Activated CD4-positive, alpha-beta memory T cell treated with anti-CD3 and anti-CD28 coated beads, Interleukin-2, amount 10 ng/mL, durations not matched to agents 7 days and 5 days (primary cell): ENCODE measurements around the gene MXD1. TPM values are rescaled to one million over a fixed set of nuclear protein-coding genes. Genes with fewer than 3 reads are reported as not detected.
"Not testable (repeated sequence)": the region's sequence is repeated elsewhere in the genome, so short reads cannot be mapped to it uniquely, and the experiment has no call there.

Source experiments
- CTCF ChIA-PET: fragments of 350-600 bp; sonication (Branson Sonifier 250); formaldehyde crosslinking; loops from one replicate; lab custom pipeline; 2021; ENCODE audit warnings: antibody characterized with exemption, inconsistent platforms; lab: Charles Lee
- POLR2A ChIA-PET: fragments of 350-600 bp; sonication (Branson Sonifier 250); formaldehyde crosslinking; loops from one replicate; lab custom pipeline; 2021; ENCODE audit warnings: antibody characterized with exemption; lab: Charles Lee
- DNase-seq: peaks from one replicate; pipeline ENCODE4 v3.0.0-alpha.2; 2020
- H3K27ac Mint-ChIP-seq: one replicate; pipeline ENCODE4 v1.8.0; 2021; ENCODE audit warnings: mild to moderate bottlenecking, mixed read lengths
- H3K27me3 Mint-ChIP-seq: one replicate; pipeline ENCODE4 v1.8.0; 2021; ENCODE audit warnings: mixed read lengths
- H3K36me3 Mint-ChIP-seq: one replicate; pipeline ENCODE4 v1.8.0; 2021; ENCODE audit warnings: low read depth, mixed read lengths
- H3K4me1 Mint-ChIP-seq: one replicate; pipeline ENCODE4 v1.8.0; 2021; ENCODE audit warnings: mixed read lengths
- H3K4me3 Mint-ChIP-seq: one replicate; pipeline ENCODE4 v1.8.0; 2021; ENCODE audit warnings: mild to moderate bottlenecking, mixed read lengths
- H3K9me3 Mint-ChIP-seq: one replicate; pipeline ENCODE4 v1.8.0; 2021; ENCODE audit warnings: mixed read lengths
- total RNA-seq, 2 experiments: library from RNA; stranded (reverse); gene quantifications; one replicate each; pipeline ENCODE4 v1.2.3, GENCODE V29; 2021

Gene MXD1
- 10 to 100 TPM; 40.8 to 47.5 TPM for total RNA-seq

DNA sequence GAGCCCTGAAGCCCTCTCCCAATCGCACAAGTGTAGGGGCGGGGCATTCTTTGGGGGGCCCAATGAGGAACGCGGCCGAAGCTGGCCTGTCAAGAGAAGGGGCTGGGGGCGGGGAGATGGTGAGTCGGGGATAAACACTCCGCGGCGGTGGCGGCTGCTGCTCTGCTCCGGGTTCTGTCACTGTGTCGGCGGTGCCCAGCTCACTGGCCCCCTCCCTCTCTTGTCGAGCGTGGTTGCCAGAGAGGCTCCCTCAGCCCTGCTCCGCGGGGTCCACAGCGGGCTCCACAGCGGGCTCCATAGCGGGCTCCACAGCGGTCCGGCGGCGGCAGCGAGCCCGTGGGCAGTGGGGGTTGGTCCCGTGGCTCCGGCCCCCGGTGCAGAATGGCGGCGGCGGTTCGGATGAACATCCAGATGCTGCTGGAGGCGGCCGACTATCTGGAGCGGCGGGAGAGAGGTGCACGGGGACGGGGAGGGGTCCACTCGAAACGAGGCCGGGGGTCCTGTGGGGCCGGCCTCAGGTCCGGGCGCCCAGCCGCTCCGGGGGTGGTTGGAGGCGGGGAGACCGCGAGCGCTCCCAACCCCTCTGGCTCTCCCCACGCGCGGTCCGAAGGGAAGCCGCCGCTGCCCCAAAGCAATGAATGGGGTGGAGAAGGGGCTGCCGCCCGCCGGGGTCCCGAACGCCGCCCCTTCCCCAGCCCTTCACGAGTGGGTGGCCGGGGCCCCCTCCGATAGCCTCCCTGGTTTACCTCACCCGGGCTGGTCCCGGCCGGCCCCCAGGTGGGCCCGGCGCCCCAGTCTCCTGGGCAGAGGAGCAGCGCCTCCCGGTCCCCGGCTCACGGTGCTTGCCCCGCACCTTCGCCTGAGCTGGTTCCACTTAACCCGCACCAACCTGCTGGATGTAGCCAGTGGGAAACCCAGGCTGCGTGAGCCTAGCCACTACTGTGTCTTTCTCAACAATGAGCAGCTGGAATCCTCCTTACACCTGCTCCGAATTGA is at the start of gene MXD1:
Gene MXD1 (plus strand): TSS at position 160 of the 996 bp plus-strand sequence. CDS start 222 bp downstream, at position 382.
- Mint-ChIP-seq H3K36me3 (peaks cover 34% of the 10 kb centered on the region), H3K27ac (peak within 1 kb of the TSS; percentile 81), H3K9me3 (no peaks in the 10 kb centered on the region), H3K27me3 (no peaks in the 10 kb centered on the region), H3K4me3 (peak within 1 kb of the TSS; percentile 82), H3K4me1 (peaks cover 45% of the 10 kb centered on the region)
- ChIA-PET CTCF (interaction anchor here (0.7 to 8.5 kb wide), 27 partner anchors 8 to 388 kb away, joined by 3 to 251 read pairs (median 8); partner anchors contain the start of genes C2orf42, FAM136A, PCBP1 and PCYOX1), POLR2A (interaction anchor here (0.7 to 9.4 kb wide), 50 partner anchors 8 to 487 kb away, joined by 3 to 287 read pairs (median 6); partner anchors contain the start of genes C2orf42, FAM136A, PCBP1 and PCYOX1)
- peak; percentile 34 for DNase-seq

DNA sequence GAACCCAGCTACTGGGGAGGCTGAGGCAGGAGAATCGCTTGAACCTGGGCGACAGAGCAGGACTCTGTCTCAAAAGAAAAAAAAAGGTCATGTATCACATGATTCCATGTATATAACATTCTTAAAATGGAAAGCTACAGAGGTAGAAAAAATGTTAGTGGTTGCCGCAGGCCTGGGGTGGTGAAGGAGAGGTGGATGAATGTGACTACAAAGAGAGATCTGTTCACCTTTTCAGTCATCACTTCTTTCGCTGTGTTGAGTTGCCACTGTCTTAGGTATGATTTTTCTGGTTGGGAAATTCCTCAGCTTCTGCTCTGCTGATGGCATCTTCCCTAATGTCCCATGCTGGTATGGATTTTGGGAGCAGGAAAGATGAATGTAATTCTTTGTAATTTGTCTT is 26.5 kb upstream of the MXD1 start:
- no peaks in the 10 kb centered on the region for H3K36me3 Mint-ChIP-seq
- H3K27me3 Mint-ChIP-seq = no peaks in the 10 kb centered on the region
- ChIA-PET CTCF (no interaction called here), POLR2A (interaction anchor here (0.9 kb wide), 1 partner anchor 181 kb away, joined by 3 read pairs; no protein-coding TSS in a partner anchor)
- H3K27ac Mint-ChIP-seq = no peak overlapping the region
- H3K4me3 Mint-ChIP-seq = no peak overlapping the region
- no peak for DNase-seq
- H3K9me3 Mint-ChIP-seq = peaks cover 2% of the 10 kb centered on the region
- H3K4me1 Mint-ChIP-seq = peaks cover 6% of the 10 kb centered on the region

DNA sequence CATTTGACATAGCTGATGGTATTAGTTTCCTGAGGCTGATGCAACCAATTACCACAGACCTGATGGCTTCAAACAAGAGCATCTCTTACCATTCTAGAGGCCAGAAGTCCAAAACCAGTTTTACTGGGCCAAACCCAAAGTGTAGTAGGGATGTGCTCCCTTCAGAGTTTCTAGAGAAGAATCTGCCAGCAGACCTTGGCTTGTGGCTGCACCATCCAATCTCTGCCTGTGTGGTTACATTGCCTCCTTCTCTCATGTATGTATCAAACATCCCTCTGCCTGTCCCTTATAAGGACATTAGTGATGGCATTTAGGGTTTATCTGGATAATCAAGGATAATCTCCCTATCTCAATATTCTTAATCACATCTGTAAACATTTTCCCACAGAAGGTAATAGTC is 25.6 kb upstream of the MXD1 start:
- no peak for DNase-seq
- no peaks in the 10 kb centered on the region for H3K27me3 Mint-ChIP-seq
- H3K27ac Mint-ChIP-seq = no peak overlapping the region
- peaks cover 2% of the 10 kb centered on the region for H3K36me3 Mint-ChIP-seq
- ChIA-PET POLR2A (interaction anchor here (0.9 kb wide), 1 partner anchor 180 kb away, joined by 3 read pairs; no protein-coding TSS in a partner anchor), CTCF (no interaction called here)
- peaks cover 2% of the 10 kb centered on the region for H3K9me3 Mint-ChIP-seq
- H3K4me3 Mint-ChIP-seq = no peak overlapping the region
- peaks cover 14% of the 10 kb centered on the region for H3K4me1 Mint-ChIP-seq

- POLR2A ChIA-PET = interaction anchor here (0.8 kb wide), 1 partner anchor 27 kb away, joined by 3 read pairs; no protein-coding TSS in a partner anchor
- Mint-ChIP-seq H3K36me3 (peaks cover 9% of the 10 kb centered on the region), H3K27me3 (no peaks in the 10 kb centered on the region), H3K4me3 (no peak overlapping the region), H3K9me3 (peaks cover 2% of the 10 kb centered on the region), H3K27ac (no peak overlapping the region), H3K4me1 (peaks cover 27% of the 10 kb centered on the region)
- CTCF ChIA-PET = interaction anchor here (0.7 kb wide), 1 partner anchor 231 kb away, joined by 3 read pairs; no protein-coding TSS in a partner anchor
- DNase-seq = no peak
Observed at GRCh38 chr2:69890881-69891280, 24.0 kb upstream of the MXD1 start.

DNA sequence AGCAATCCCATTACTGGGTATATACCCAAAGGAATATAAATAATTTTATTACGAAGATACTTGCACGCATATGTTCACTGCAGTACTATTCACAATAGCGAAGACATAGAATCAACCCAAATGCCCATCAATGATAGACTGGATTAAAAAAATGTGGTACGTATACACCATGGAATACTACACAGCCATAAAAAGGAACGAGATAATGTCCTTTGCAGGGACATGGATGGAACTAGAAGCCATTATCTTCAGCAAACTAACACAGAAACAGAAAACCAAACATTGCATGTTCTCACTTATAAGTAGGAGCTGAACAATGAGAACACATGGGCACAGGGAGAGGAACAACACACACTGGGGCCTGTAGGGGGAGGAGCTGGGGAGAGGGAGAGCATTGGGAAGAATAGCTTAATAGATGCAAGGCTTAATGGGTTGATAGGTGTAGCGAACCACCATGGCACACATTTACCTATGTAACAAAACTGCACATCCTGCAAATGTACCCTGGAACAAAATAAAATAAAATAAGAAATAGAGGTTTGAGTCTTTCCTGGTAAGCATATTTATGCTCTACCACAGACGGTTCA is 22.0 kb upstream of the MXD1 start:
- H3K27me3 Mint-ChIP-seq = not testable (repeated sequence)

GRCh38 chr2:69893684-69894551 is 21.0 kb upstream of the MXD1 start, which contains the start of gene SNRNP27:
TSS of gene SNRNP27 (plus strand) at chr2:69893956. CDS start at chr2:69893985, 29 bp downstream.
- no peaks in the 10 kb centered on the region for H3K27me3 Mint-ChIP-seq
- H3K4me3 Mint-ChIP-seq = peak within 1 kb of the TSS; percentile 96
- DNase-seq = peak; percentile 84
- H3K4me1 Mint-ChIP-seq = peaks cover 44% of the 10 kb centered on the region
- POLR2A ChIA-PET = interaction anchor here (0.6 to 5.5 kb wide), 20 partner anchors 8 to 399 kb away, joined by 3 to 39 read pairs (median 4); partner anchors contain the start of genes AAK1, ANXA4, C2orf42 and GMCL1
- peak within 1 kb of the TSS; percentile 94 for H3K27ac Mint-ChIP-seq
- CTCF ChIA-PET = interaction anchor here (0.7 to 3.0 kb wide), 9 partner anchors 13 to 457 kb away, joined by 3 to 16 read pairs (median 3); partner anchors contain the start of gene NFU1
- peaks cover 2% of the 10 kb centered on the region for H3K9me3 Mint-ChIP-seq
- H3K36me3 Mint-ChIP-seq = peaks cover 36% of the 10 kb centered on the region

More for the DNA sequence above, 22.0 kb upstream of the MXD1 start:
- CTCF ChIA-PET = interaction anchor here (0.7 to 3.0 kb wide), 6 partner anchors 12 to 232 kb away, joined by 3 to 16 read pairs (median 4); no protein-coding TSS in a partner anchor
- Mint-ChIP-seq H3K4me3 (peak overlapping the region; percentile 96), H3K27ac (peak overlapping the region; percentile 94), H3K4me1 (peaks cover 39% of the 10 kb centered on the region), H3K36me3 (peaks cover 27% of the 10 kb centered on the region)
- not testable (repeated sequence) for H3K9me3 Mint-ChIP-seq, DNase-seq
- POLR2A ChIA-PET = interaction anchor here (0.6 to 5.5 kb wide), 13 partner anchors 9 to 400 kb away, joined by 3 to 39 read pairs (median 5); partner anchors contain the start of genes ANXA4, C2orf42, GMCL1 and MXD1

DNA sequence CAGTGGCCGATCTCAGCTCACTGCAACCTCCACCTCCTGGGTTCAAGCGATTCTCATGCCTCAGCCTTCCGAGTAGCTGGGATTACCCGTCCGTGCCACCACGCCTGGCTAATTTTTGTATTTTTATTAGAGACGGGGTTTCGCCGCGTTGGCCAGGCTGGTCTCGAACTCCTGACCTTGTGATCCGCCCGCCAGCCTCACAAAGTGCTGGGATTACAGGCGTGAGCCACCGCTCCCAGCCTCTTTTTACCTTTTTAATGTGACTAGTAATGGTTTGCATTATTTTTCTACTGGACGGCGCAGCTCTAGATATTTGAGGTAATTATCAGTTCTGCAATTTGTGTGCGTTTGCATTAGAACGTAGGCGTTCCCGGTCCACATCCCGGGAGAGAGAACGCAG is 20.2 kb upstream of the MXD1 start:
- not testable (repeated sequence) for DNase-seq, H3K27me3 Mint-ChIP-seq, H3K9me3 Mint-ChIP-seq
- POLR2A ChIA-PET = interaction anchor here (0.6 to 5.5 kb wide), 8 partner anchors 16 to 363 kb away, joined by 3 to 39 read pairs (median 5); partner anchors contain the start of genes C2orf42, MXD1 and PCYOX1
- peak overlapping the region; percentile 96 for H3K4me3 Mint-ChIP-seq
- CTCF ChIA-PET = interaction anchor here (0.6 to 3.0 kb wide), 4 partner anchors 19 to 458 kb away, joined by 3 to 16 read pairs (median 4); partner anchors contain the start of gene NFU1
- peaks cover 42% of the 10 kb centered on the region for H3K36me3 Mint-ChIP-seq
- H3K27ac Mint-ChIP-seq = peak overlapping the region; percentile 33
- peaks cover 46% of the 10 kb centered on the region for H3K4me1 Mint-ChIP-seq

- peaks cover 56% of the 10 kb centered on the region for H3K4me1 Mint-ChIP-seq
- POLR2A ChIA-PET = interaction anchor here (0.9 to 3.7 kb wide), 5 partner anchors 9 to 289 kb away, joined by 3 to 19 read pairs (median 6); partner anchors contain the start of genes C2orf42, MXD1, PCBP1 and SNRNP27
- no peaks in the 10 kb centered on the region for H3K27me3 Mint-ChIP-seq
- DNase-seq = peak; percentile 27
- H3K9me3 Mint-ChIP-seq = no peaks in the 10 kb centered on the region
- H3K36me3 Mint-ChIP-seq = peaks cover 75% of the 10 kb centered on the region
- peak overlapping the region; percentile 91 for H3K27ac Mint-ChIP-seq
- CTCF ChIA-PET = interaction anchor here (0.7 to 3.1 kb wide), 6 partner anchors 9 to 241 kb away, joined by 3 to 15 read pairs (median 6); partner anchors contain the start of gene MXD1
- peak overlapping the region; percentile 79 for H3K4me3 Mint-ChIP-seq
Observed at GRCh38 chr2:69902213-69902922, 12.5 kb upstream of the MXD1 start.

GRCh38 chr2:69907216-69907615 is 7.7 kb upstream of the MXD1 start:
- no peaks in the 10 kb centered on the region for H3K9me3 Mint-ChIP-seq
- peaks cover 55% of the 10 kb centered on the region for H3K36me3 Mint-ChIP-seq
- no peak for DNase-seq
- H3K4me3 Mint-ChIP-seq = no peak overlapping the region
- ChIA-PET POLR2A (interaction anchor here (0.9 to 1.6 kb wide), 6 partner anchors 14 to 237 kb away, joined by 3 to 8 read pairs (median 3); no protein-coding TSS in a partner anchor), CTCF (no interaction called here)
- H3K4me1 Mint-ChIP-seq = peaks cover 28% of the 10 kb centered on the region
- no peak overlapping the region for H3K27ac Mint-ChIP-seq
- H3K27me3 Mint-ChIP-seq = no peaks in the 10 kb centered on the region

- Mint-ChIP-seq H3K27me3 (no peaks in the 10 kb centered on the region), H3K9me3 (no peaks in the 10 kb centered on the region), H3K4me3 (no peak overlapping the region), H3K27ac (no peak overlapping the region), H3K36me3 (peaks cover 36% of the 10 kb centered on the region), H3K4me1 (peaks cover 31% of the 10 kb centered on the region)
- POLR2A ChIA-PET = interaction anchor here (0.6 to 9.4 kb wide), 14 partner anchors 17 to 826 kb away, joined by 3 to 287 read pairs (median 42); partner anchors contain the start of genes C2orf42, FAM136A, PCBP1 and PCYOX1
- no peak for DNase-seq
- CTCF ChIA-PET = interaction anchor here (0.6 to 8.5 kb wide), 25 partner anchors 9 to 391 kb away, joined by 3 to 251 read pairs (median 5); partner anchors contain the start of genes C2orf42, FAM136A, SNRNP27 and SNRPG
Observed at GRCh38 chr2:69911985-69912563, 2.8 kb upstream of the MXD1 start.
